ENCODE data around the gene SLC45A2. TPM values are rescaled to one million over a fixed set of nuclear protein-coding genes. Genes with fewer than 3 reads are reported as not detected.

Gene SLC45A2
- polyA plus RNA-seq, 1 donor from 2014 or later = 1.2 TPM

GRCh38 chr5:34003941-34004340 lies 19.4 kb upstream of the SLC45A2 start:
- Histone ChIP-seq H3K27me3 (ENCODE audit: insufficient read depth, low read depth, low read length) (no peaks in the 10 kb centered on the region), H3K9me3 (ENCODE audit: low read length) (no peaks in the 10 kb centered on the region), H3K27ac (ENCODE audit: low read length) (no peak overlapping the region), H3F3A (ENCODE audit: insufficient read depth, low read length, poor library complexity, severe bottlenecking) (peaks cover 8% of the 10 kb centered on the region), H3K79me2 (replicated peaks; ENCODE audit: insufficient read depth, low read length) (peaks cover 4% of the 10 kb centered on the region), H3K4me3 (ENCODE audit: low read length) (no peak overlapping the region), H4K20me1 (ENCODE audit: insufficient read depth) (no peaks in the 10 kb centered on the region), H3K9ac (ENCODE audit: low read length) (no peak overlapping the region), H3K9me2 (ENCODE audit: insufficient read depth, low read length) (no peaks in the 10 kb centered on the region), H3K36me3 (ENCODE audit: insufficient read depth, low read length) (no peaks in the 10 kb centered on the region), H2AFZ (ENCODE audit: low read depth, low read length) (no peak overlapping the region), H3K4me2 (ENCODE audit: low read length) (no peak overlapping the region)
- TF ChIP-seq TAF1 (IDR thresholded peaks at IDR 0.05; ENCODE audit: low read depth) (no peak), RAD21 (conservative IDR thresholded peaks at IDR 0.05) (no peak), POLR2AphosphoS5 (IDR thresholded peaks at IDR 0.05) (no peak), REST (IDR thresholded peaks at IDR 0.05; ENCODE audit: borderline replicate concordance) (no peak), CTCF (IDR thresholded peaks at IDR 0.05; ENCODE audit: poor library complexity, severe bottlenecking) (no peak), MXI1 (conservative IDR thresholded peaks at IDR 0.05; ENCODE audit: poor library complexity, severe bottlenecking) (no peak), EZH2 (IDR thresholded peaks at IDR 0.05; ENCODE audit: borderline replicate concordance, insufficient read depth, low read length, poor library complexity, severe bottlenecking) (no peak), EP300 (conservative IDR thresholded peaks at IDR 0.05; ENCODE audit: poor library complexity, severe bottlenecking) (no peak), SMC3 (conservative IDR thresholded peaks at IDR 0.05; ENCODE audit: poor library complexity) (no peak)

- H3K4me2 ChIP-seq (ENCODE audit: low read length) = no peak overlapping the region
- no peaks in the 10 kb centered on the region for H3K9me2 ChIP-seq (ENCODE audit: insufficient read depth, low read length)
- no peaks in the 10 kb centered on the region for H4K20me1 ChIP-seq (ENCODE audit: insufficient read depth)
- H2AFZ ChIP-seq (ENCODE audit: low read depth, low read length) = no peak overlapping the region
- H3K4me3 ChIP-seq (ENCODE audit: low read length) = no peak overlapping the region
- H3K79me2 ChIP-seq (replicated peaks; ENCODE audit: insufficient read depth, low read length) = peaks cover 4% of the 10 kb centered on the region
- no peaks in the 10 kb centered on the region for H3K36me3 ChIP-seq (ENCODE audit: insufficient read depth, low read length)
- no peak overlapping the region for H3K27ac ChIP-seq (ENCODE audit: low read length)
- H3K27me3 ChIP-seq (ENCODE audit: insufficient read depth, low read depth, low read length) = no peaks in the 10 kb centered on the region
- TF ChIP-seq EP300 (conservative IDR thresholded peaks at IDR 0.05; ENCODE audit: poor library complexity, severe bottlenecking) = no peak
- no peak for TF ChIP-seq TAF1 (IDR thresholded peaks at IDR 0.05; ENCODE audit: low read depth)
- TF ChIP-seq MXI1 (conservative IDR thresholded peaks at IDR 0.05; ENCODE audit: poor library complexity, severe bottlenecking) = no peak
- no peak for TF ChIP-seq SMC3 (conservative IDR thresholded peaks at IDR 0.05; ENCODE audit: poor library complexity)
- TF ChIP-seq RAD21 (conservative IDR thresholded peaks at IDR 0.05) = no peak
- TF ChIP-seq CTCF (IDR thresholded peaks at IDR 0.05; ENCODE audit: poor library complexity, severe bottlenecking) = no peak
- no peak for TF ChIP-seq EZH2 (IDR thresholded peaks at IDR 0.05; ENCODE audit: borderline replicate concordance, insufficient read depth, low read length, poor library complexity, severe bottlenecking)
- no peak for TF ChIP-seq POLR2AphosphoS5 (IDR thresholded peaks at IDR 0.05)
- TF ChIP-seq REST (IDR thresholded peaks at IDR 0.05; ENCODE audit: borderline replicate concordance) = no peak
- no peaks in the 10 kb centered on the region for H3F3A ChIP-seq (ENCODE audit: insufficient read depth, low read length, poor library complexity, severe bottlenecking)
- no peaks in the 10 kb centered on the region for H3K9me3 ChIP-seq (ENCODE audit: low read length)
- no peak overlapping the region for H3K9ac ChIP-seq (ENCODE audit: low read length)
These were observed 18.3 kb upstream of the SLC45A2 start for GRCh38 chr5:34002629-34003328.

All from neural cell (in vitro differentiated cells).